ENCODE data around the gene MKKS. TPM values are rescaled to one million over a fixed set of nuclear protein-coding genes. Genes with fewer than 3 reads are reported as not detected.

The MKKS gene
- total RNA-seq, result 4.8 and 6.2 TPM in 2 replicates

DNA sequence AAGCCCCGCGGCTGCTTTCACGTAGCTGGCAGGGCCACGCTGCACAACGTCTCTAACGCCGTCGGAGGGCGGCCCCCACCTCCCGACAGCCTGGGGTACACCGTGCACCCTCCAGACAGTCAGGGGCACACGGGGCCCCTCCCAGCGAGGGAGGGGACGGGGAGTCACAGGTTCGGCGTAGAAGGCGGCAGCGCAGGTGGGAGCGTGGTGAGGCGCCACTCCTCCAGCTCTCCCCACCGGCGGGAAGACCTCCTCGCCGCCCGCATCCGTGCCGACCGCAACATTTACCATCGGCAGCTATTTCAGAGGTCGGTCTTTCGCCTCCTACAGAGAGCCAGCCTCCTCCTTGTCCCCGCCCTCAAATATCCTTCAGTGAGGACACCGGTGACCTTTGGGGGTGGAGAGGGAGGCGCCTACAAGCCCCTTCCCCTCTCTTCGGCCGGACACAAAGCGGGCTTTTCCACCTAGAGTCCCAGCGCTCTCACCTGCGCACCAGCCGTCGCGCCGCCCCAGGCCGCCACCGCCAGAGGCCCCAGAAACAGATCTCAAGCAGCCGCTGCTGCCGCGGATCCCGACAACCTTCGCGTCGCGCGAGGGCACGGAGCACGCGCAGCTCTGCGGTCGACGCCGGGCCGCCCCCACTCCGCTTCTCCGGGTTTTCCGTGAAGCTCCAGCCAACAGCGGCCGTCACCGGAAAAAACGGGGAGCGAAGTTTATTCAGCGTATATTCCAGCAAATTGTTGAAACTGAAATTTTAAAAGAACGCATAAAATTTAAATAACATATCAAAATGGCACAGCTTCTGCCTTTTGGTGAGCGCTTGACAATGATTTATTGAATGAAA lies at the start of gene MKKS:
Gene MKKS (minus strand): TSS at position 600 of the 844 bp plus-strand sequence. CDS start 20,708 bp downstream, outside the sequence.

GRCh38 chr20:10434832-10435812 lies 1.1 kb upstream of the MKKS start, which contains the start of gene SLX4IP:
Gene SLX4IP, plus strand, starts transcription at chr20:10435305. Its CDS starts 22,900 bp downstream, at chr20:10458205.

Other genes with a start within 250 kb of the MKKS start
- 0.20 and 0.73 TPM in 2 replicates for gene SNAP25, start 215.4 kb downstream of the MKKS start, total RNA-seq
- gene SLX4IP, start 1.1 kb upstream of the MKKS start, total RNA-seq, result 2.5 and 3.1 TPM in 2 replicates
- 88.9 and 96.5 TPM in 2 replicates for gene JAG1, start 239.8 kb upstream of the MKKS start, total RNA-seq

All from mammary microvascular endothelial cell (primary cell).